HepG2 (cell line): ENCODE results near the gene UFSP2. TPM values are rescaled to one million over a fixed set of nuclear protein-coding genes. Genes with fewer than 3 reads are reported as not detected.
A peak's percentile ranks its signal among the peaks of the same experiment; 100 is the strongest.

Experiments
- AGO2 ChIP-seq: fragments of 200-400 bp; formaldehyde crosslinking; optimal IDR thresholded peaks from 2 replicates; pipeline ENCODE3; 2017; ENCODE audit warnings: mild to moderate bottlenecking, low read depth, low read length, moderate library complexity
- AHR ChIP-seq: IDR thresholded peaks from 2 replicates; pipeline ENCODE4 v1.6.1; 2018; ENCODE audit warnings: missing genetic modification reagents, missing compliant biosample characterization
- CENPT ChIP-seq: sonication (generic); formaldehyde crosslinking; IDR thresholded peaks from 2 replicates; pipeline ENCODE4 v1.8.0; 2022; ENCODE audit warnings: low read depth, mild to moderate bottlenecking, moderate library complexity, missing genetic modification reagents
- FOXA1 ChIP-seq, 2 experiments: fragments of 450-650 bp in 1 of 2; sonication (generic) in 1 of 2; formaldehyde crosslinking in 1 of 2; IDR thresholded peaks; 2 replicates each; pipeline versions ENCODE4 v1.4.0 to v1.6.1; 2016 to 2020; ENCODE audit warnings: missing genetic modification reagents in 1 of 2
- FOXK2 ChIP-seq: fragments of 450-650 bp; IDR thresholded peaks from 2 replicates; pipeline ENCODE4 v1.6.1; 2016
- HBP1 ChIP-seq: IDR thresholded peaks from 2 replicates; pipeline ENCODE4 v1.6.1; 2016; ENCODE audit warnings: low read depth, control low read depth
- HIVEP1 ChIP-seq: sonication (generic); formaldehyde crosslinking; IDR thresholded peaks from 2 replicates; pipeline ENCODE4 v1.4.0; 2020; ENCODE audit warnings: mild to moderate bottlenecking, missing genetic modification reagents
- MXD1 ChIP-seq: sonication (generic); formaldehyde crosslinking; IDR thresholded peaks from 2 replicates; pipeline ENCODE4 v1.4.0; 2020; ENCODE audit warnings: mild to moderate bottlenecking, missing genetic modification reagents
- NKX3-1 ChIP-seq: sonication (generic); formaldehyde crosslinking; IDR thresholded peaks from 2 replicates; pipeline ENCODE4 v1.5.0; 2020; ENCODE audit warnings: missing genetic modification reagents
- PBX2 ChIP-seq: IDR thresholded peaks from 2 replicates; pipeline ENCODE4 v1.6.1; 2016; ENCODE audit warnings: control low read depth
- PTBP1 ChIP-seq: fragments of 200-400 bp; formaldehyde crosslinking; IDR thresholded peaks from 2 replicates; pipeline ENCODE4 v1.6.1; 2018; ENCODE audit warnings: low read length, low read depth; ENCODE audit not compliant: poor library complexity, severe bottlenecking
- SALL2 ChIP-seq: sonication (generic); formaldehyde crosslinking; IDR thresholded peaks from 2 replicates; pipeline ENCODE4 v1.8.1; 2023; ENCODE audit warnings: mild to moderate bottlenecking, missing genetic modification reagents, inconsistent platforms
- SIN3A ChIP-seq: IDR thresholded peaks from 2 replicates; pipeline ENCODE4 v1.6.1; 2011; ENCODE audit warnings: low read depth, mild to moderate bottlenecking, control low read depth, low read length, borderline replicate concordance
- ZFP1 ChIP-seq: IDR thresholded peaks from 2 replicates; pipeline ENCODE4 v1.6.1; 2016
- ZFP91 ChIP-seq: sonication (generic); formaldehyde crosslinking; IDR thresholded peaks from 2 replicates; pipeline ENCODE4 v1.9.0; 2022; ENCODE audit warnings: missing genetic modification reagents, mild to moderate bottlenecking, borderline replicate concordance
- ZNF281 ChIP-seq: sonication (generic); formaldehyde crosslinking; IDR thresholded peaks from 2 replicates; pipeline ENCODE4 v1.4.0; 2020; ENCODE audit warnings: missing genetic modification reagents, borderline replicate concordance
- ZNF3 ChIP-seq: IDR thresholded peaks from 2 replicates; pipeline ENCODE4 v1.7.0; 2017; ENCODE audit warnings: inconsistent platforms
- ZNF317 ChIP-seq: sonication (generic); formaldehyde crosslinking; IDR thresholded peaks from 2 replicates; pipeline ENCODE4 v1.5.0; 2020; ENCODE audit warnings: mild to moderate bottlenecking, missing genetic modification reagents
- ZNF335 ChIP-seq: sonication (generic); formaldehyde crosslinking; IDR thresholded peaks from 2 replicates; pipeline ENCODE4 v1.4.0; 2020; ENCODE audit warnings: missing genetic modification reagents
- ZNF343 ChIP-seq: sonication (generic); formaldehyde crosslinking; IDR thresholded peaks from 2 replicates; pipeline ENCODE4 v1.4.0; 2020; ENCODE audit warnings: mild to moderate bottlenecking, missing genetic modification reagents
- ZNF703 ChIP-seq: sonication (generic); formaldehyde crosslinking; IDR thresholded peaks from 2 replicates; pipeline ENCODE4 v1.5.1; 2020; ENCODE audit warnings: missing genetic modification reagents, mild to moderate bottlenecking, moderate library complexity, borderline replicate concordance
- ZNF777 ChIP-seq: sonication (generic); formaldehyde crosslinking; IDR thresholded peaks from 2 replicates; pipeline ENCODE4 v1.4.0; 2020; ENCODE audit warnings: missing genetic modification reagents
- ZSCAN20 ChIP-seq: sonication (generic); formaldehyde crosslinking; IDR thresholded peaks from 2 replicates; pipeline ENCODE4 v1.4.0; 2020; ENCODE audit warnings: missing genetic modification reagents, mild to moderate bottlenecking, borderline replicate concordance
- ZSCAN22 ChIP-seq: sonication (generic); formaldehyde crosslinking; IDR thresholded peaks from 2 replicates; pipeline ENCODE4 v1.4.0; 2020; ENCODE audit warnings: mild to moderate bottlenecking, missing genetic modification reagents
- polyA plus RNA-seq, 8 experiments: library from polyadenylated mRNA; depleted of rRNA in 3 of 8; stranded (reverse) in 7 of 8; unstranded in 1 of 8; fragments of >200 nt; fragmentation: Illumina TruSeq in 4 of 8; extraction: Trizol in 4 of 8; gene quantifications; 2 replicates each; pipeline versions ENCODE4 v1.2.1 to v1.2.3, GENCODE V29; 2011 to 2016; ENCODE audit warnings: low read depth in 4 of 8, missing spikeins in 1 of 8, mixed read lengths in 1 of 8; ENCODE audit not compliant: insufficient read depth in 1 of 8
- total RNA-seq, 5 experiments: library from RNA; depleted of rRNA; stranded (reverse); fragments of >200 nt; fragmentation: Illumina TruSeq; extraction: Trizol; gene quantifications; 2 replicates each; pipeline ENCODE4 v1.2.3, GENCODE V29; 2016; ENCODE audit warnings: low read depth in 1 of 5

The UFSP2 gene
- total and polyA plus RNA-seq, 2 of the 13 experiments (the other 11 are each of a cell fraction or from before 2014, with no cell fraction given), result 24.1 to 32.3 TPM

GRCh38 chr4:185425647-185426352 lies at the start of gene UFSP2 (continued):
- TF ChIP-seq MXD1 (CRISPR knock-in tag) (peak; percentile 80; the same call in 1 of the 2 replicates), FOXA1 (IDR thresholded peaks at IDR 0.05) (no peak), FOXA1 (CRISPR knock-in tag; IDR thresholded peaks at IDR 0.05) (no peak), ZNF3 (no peak), AHR (CRISPR knock-in tag) (0 out of 2 replicates have a peak, but pooled peaks have one; percentile 32), ZFP1 (CRISPR knock-in tag) (no peak), ZNF335 (CRISPR knock-in tag) (peak; percentile 97), CENPT (CRISPR knock-in tag) (no peak), AGO2 (peak; percentile 36), HIVEP1 (CRISPR knock-in tag) (peak; percentile 92), PBX2 (CRISPR knock-in tag) (no peak), ZFP91 (CRISPR knock-in tag) (peak; percentile 72), ZNF777 (CRISPR knock-in tag) (no peak), SALL2 (CRISPR knock-in tag) (0 out of 2 replicates have a peak, but pooled peaks have one; percentile 23), NKX3-1 (CRISPR knock-in tag) (peak; percentile 21; the same call in 1 of the 2 replicates), ZNF281 (CRISPR knock-in tag) (no peak), ZNF703 (CRISPR knock-in tag) (0 out of 2 replicates have a peak, but pooled peaks have one; percentile 11), ZSCAN22 (CRISPR knock-in tag) (no peak), PTBP1 (no peak), ZNF343 (CRISPR knock-in tag) (0 out of 2 replicates have a peak, but pooled peaks have one; percentile 25), FOXK2 (peak; percentile 99), ZSCAN20 (no peak), ZNF317 (peak; percentile 86), HBP1 (CRISPR knock-in tag) (peak; percentile 82), SIN3A (peak; percentile 99)
